Measurements from ENCODE around the gene PSMA2. TPM values are rescaled to one million over a fixed set of nuclear protein-coding genes. Genes with fewer than 3 reads are reported as not detected.

PSMA2 gene
- total and polyA plus RNA-seq, 2 experiments from 2014 or later: 65.2 to 218 TPM

DNA sequence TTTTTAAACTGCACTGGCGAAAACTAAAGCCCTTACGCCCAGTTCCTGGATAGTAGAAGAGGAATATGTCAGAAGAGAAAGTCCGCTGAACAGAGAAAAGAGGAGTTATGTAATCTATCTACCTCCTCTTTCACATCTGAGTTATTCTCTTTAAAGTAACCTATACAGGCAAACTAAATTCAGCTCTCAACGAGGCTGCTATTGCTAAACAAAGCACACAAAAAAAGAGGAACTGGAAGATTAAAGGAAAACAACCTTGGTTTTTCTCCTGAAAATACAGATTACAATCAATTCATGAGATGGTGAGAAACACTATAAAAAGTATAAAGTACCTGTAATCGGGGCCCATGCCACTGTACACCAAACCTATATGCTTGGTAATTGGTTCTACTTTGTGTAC is 5.8 kb downstream of the PSMA2 start:
- 90 to 95% methylated on average over 5 of the region's 5 CpGs for WGBS, 2 experiments (ENCODE audit: low coverage in 1 of 2, low lambda C conversion rate in 2 of 2, missing lambda C conversion rate in 2 of 2)
- in situ Hi-C loops (cut with MboI): no loop called here
- H3K27ac ChIP-seq: no peak overlapping the region
- H3F3A ChIP-seq (ENCODE audit: insufficient read depth): peaks cover 7% of the 10 kb centered on the region; the same call in 1 of the 2 replicates
- no peaks in the 10 kb centered on the region for H3K9me2 ChIP-seq (ENCODE audit: insufficient read depth)
- H3K4me1 ChIP-seq (ENCODE audit: insufficient read depth): peaks cover 21% of the 10 kb centered on the region
- H3K79me2 ChIP-seq (ENCODE audit: insufficient read depth): peaks cover 65% of the 10 kb centered on the region
- no peak overlapping the region for H2AFZ ChIP-seq
- H3K9me3 ChIP-seq (ENCODE audit: low read depth): no peaks in the 10 kb centered on the region
- no peak for DNase-seq
- H3K27me3 ChIP-seq (replicated peaks; ENCODE audit: insufficient read depth): no peaks in the 10 kb centered on the region
- H3K36me3 ChIP-seq (ENCODE audit: low read depth): peaks cover 54% of the 10 kb centered on the region
- no peak overlapping the region for H3K4me3 ChIP-seq
- TF ChIP-seq EZH2phosphoT487 (IDR thresholded peaks at IDR 0.05; ENCODE audit: insufficient read depth, low read depth) (no peak), EZH2 (IDR thresholded peaks at IDR 0.05; ENCODE audit: insufficient read depth, poor library complexity, severe bottlenecking) (no peak)
- H3K9ac ChIP-seq: no peak overlapping the region
- H4K20me1 ChIP-seq (ENCODE audit: insufficient read depth): 0 out of 2 replicates have a peak, but pooled peaks cover 6% of the 10 kb centered on the region
- H3K4me2 ChIP-seq (ENCODE audit: unreplicated experiment): no peak overlapping the region

DNA sequence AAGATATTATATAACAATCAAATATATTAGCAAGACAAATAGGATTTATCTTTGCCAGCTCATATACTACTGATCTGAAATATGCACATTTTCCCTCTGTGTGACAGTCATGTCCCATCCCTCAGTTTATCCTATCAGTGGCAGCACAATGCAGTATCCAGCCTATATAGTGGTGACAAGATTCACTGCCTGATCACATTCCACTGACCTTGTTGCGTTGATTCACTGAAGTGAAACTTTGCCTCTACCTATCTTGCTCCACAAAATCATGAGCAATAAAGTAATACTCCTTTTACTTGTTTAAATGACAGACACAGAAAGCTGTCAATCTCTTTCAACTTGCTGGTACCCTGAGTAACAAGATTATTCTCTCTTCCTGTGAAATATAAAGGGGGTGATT is 6.3 kb downstream of the PSMA2 start:
- peaks cover 59% of the 10 kb centered on the region for H3K79me2 ChIP-seq (ENCODE audit: insufficient read depth)
- no peaks in the 10 kb centered on the region for H3K27me3 ChIP-seq (replicated peaks; ENCODE audit: insufficient read depth)
- no peak overlapping the region for H3K4me3 ChIP-seq
- no peak overlapping the region for H3K27ac ChIP-seq
- H3K4me1 ChIP-seq (ENCODE audit: insufficient read depth): peaks cover 17% of the 10 kb centered on the region
- peaks cover 59% of the 10 kb centered on the region for H3K36me3 ChIP-seq (ENCODE audit: low read depth)
- WGBS, 2 experiments (ENCODE audit: low coverage in 1 of 2, low lambda C conversion rate in 2 of 2, missing lambda C conversion rate in 2 of 2): 96 to 97% methylated on average over 1 of the region's 1 CpG
- H3F3A ChIP-seq (ENCODE audit: insufficient read depth): peaks cover 2% of the 10 kb centered on the region; the same call in 1 of the 2 replicates
- DNase-seq: no peak
- no peak overlapping the region for H3K9ac ChIP-seq
- H3K9me2 ChIP-seq (ENCODE audit: insufficient read depth): no peaks in the 10 kb centered on the region
- no peaks in the 10 kb centered on the region for H3K9me3 ChIP-seq (ENCODE audit: low read depth)
- no peak overlapping the region for H2AFZ ChIP-seq
- H3K4me2 ChIP-seq (ENCODE audit: unreplicated experiment): no peak overlapping the region
- TF ChIP-seq EZH2 (IDR thresholded peaks at IDR 0.05; ENCODE audit: insufficient read depth, poor library complexity, severe bottlenecking) (no peak), EZH2phosphoT487 (IDR thresholded peaks at IDR 0.05; ENCODE audit: insufficient read depth, low read depth) (no peak)
- in situ Hi-C loops (cut with MboI): no loop called here
- 0 out of 2 replicates have a peak, but pooled peaks cover 6% of the 10 kb centered on the region for H4K20me1 ChIP-seq (ENCODE audit: insufficient read depth)

DNA sequence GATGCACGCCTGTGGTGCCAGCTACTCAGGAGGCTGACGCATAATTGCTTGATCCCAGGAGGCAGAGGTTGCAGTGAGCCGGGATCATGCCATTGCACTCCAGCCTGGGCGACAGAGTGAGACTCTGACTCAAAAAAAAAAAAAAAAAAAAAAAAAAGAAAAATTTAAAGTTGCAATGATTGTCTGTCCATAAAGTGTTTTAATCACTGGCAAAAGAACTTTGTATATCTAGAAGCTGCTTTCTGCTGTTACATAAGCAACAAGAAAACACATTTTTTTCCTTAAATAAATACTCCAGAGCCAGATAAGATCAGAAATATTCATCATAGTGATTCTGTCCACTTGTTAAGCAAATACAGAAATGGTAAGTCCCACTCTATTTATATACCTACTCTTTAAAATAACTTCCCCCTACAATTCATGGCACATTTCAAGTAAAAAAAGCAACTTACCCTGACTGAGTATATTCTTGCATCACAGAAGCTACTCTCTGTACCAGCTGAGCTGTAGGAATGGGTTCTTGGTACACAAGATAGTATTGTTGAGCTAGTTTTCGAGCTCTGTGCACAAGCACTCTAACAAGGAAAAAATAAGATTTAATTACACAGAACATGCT is 7.6 kb downstream of the PSMA2 start:
- Histone ChIP-seq H3K9me3 (ENCODE audit: low read depth) (no peaks in the 10 kb centered on the region), H4K20me1 (ENCODE audit: insufficient read depth) (0 out of 2 replicates have a peak, but pooled peaks cover 6% of the 10 kb centered on the region), H3K9ac (no peak overlapping the region), H2AFZ (no peak overlapping the region), H3K79me2 (ENCODE audit: insufficient read depth) (peaks cover 46% of the 10 kb centered on the region), H3K4me2 (ENCODE audit: unreplicated experiment) (no peak overlapping the region), H3K4me3 (no peak overlapping the region), H3K4me1 (ENCODE audit: insufficient read depth) (0 out of 2 replicates have a peak, but pooled peaks cover 4% of the 10 kb centered on the region), H3K27ac (no peak overlapping the region), H3F3A (ENCODE audit: insufficient read depth) (no peaks in the 10 kb centered on the region), H3K27me3 (replicated peaks; ENCODE audit: insufficient read depth) (no peaks in the 10 kb centered on the region), H3K36me3 (ENCODE audit: low read depth) (peaks cover 72% of the 10 kb centered on the region), H3K9me2 (ENCODE audit: insufficient read depth) (no peaks in the 10 kb centered on the region)
- no peak for DNase-seq
- in situ Hi-C loops (cut with MboI): no loop called here
- TF ChIP-seq EZH2 (IDR thresholded peaks at IDR 0.05; ENCODE audit: insufficient read depth, poor library complexity, severe bottlenecking): no peak
- TF ChIP-seq EZH2phosphoT487 (IDR thresholded peaks at IDR 0.05; ENCODE audit: insufficient read depth, low read depth): no peak
- WGBS, 2 experiments (ENCODE audit: low coverage in 1 of 2, low lambda C conversion rate in 2 of 2, missing lambda C conversion rate in 2 of 2): 96 to 99% methylated on average over 5 of the region's 5 CpGs

DNA sequence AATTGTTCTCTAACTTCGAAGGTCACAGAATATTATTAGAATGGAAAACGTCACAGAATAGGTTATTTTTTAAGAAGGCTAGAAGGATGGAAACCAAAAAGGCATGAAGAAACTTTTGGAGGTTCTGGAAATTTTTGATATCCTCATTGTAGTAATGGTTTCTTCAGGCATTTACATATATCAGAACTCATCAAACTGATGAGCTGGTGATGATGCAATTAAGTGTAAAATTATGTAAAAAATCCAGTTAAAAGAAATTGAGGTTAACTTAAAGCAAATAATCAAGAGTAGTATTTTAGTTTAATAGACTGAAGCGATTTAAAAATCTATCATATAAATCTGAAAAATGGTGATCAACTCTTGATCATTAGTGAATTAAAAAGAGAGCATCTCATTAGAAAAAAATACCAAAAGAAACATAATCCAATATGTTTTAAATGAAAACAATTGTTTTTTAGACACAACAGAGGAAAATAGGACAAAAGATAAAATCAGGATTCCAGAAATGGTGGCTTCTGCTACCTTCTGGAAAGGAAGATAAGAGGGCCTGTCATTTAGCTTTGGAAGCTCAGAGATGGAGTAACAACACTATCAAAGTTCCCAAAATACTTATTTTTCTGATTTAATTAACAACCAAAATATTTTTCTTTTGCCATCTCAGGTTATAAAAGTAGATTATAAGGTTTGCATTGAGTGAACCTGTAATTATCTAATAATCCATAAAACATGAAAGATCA is 9.8 kb downstream of the PSMA2 start:
- no peaks in the 10 kb centered on the region for H4K20me1 ChIP-seq (ENCODE audit: insufficient read depth)
- WGBS, 2 experiments (ENCODE audit: low coverage in 1 of 2, low lambda C conversion rate in 2 of 2, missing lambda C conversion rate in 2 of 2): 95 to 97% methylated on average over 3 of the region's 3 CpGs
- H3K79me2 ChIP-seq (ENCODE audit: insufficient read depth): peaks cover 25% of the 10 kb centered on the region
- H3K4me2 ChIP-seq (ENCODE audit: unreplicated experiment): no peak overlapping the region
- DNase-seq: no peak
- H3K27me3 ChIP-seq (replicated peaks; ENCODE audit: insufficient read depth): no peaks in the 10 kb centered on the region
- TF ChIP-seq EZH2 (IDR thresholded peaks at IDR 0.05; ENCODE audit: insufficient read depth, poor library complexity, severe bottlenecking) (no peak), EZH2phosphoT487 (IDR thresholded peaks at IDR 0.05; ENCODE audit: insufficient read depth, low read depth) (no peak)
- no peaks in the 10 kb centered on the region for H3K4me1 ChIP-seq (ENCODE audit: insufficient read depth)
- in situ Hi-C loops (cut with MboI): no loop called here
- H3K9ac ChIP-seq: no peak overlapping the region
- H3K9me2 ChIP-seq (ENCODE audit: insufficient read depth): no peaks in the 10 kb centered on the region
- no peaks in the 10 kb centered on the region for H3K9me3 ChIP-seq (ENCODE audit: low read depth)
- H3K27ac ChIP-seq: no peak overlapping the region
- no peak overlapping the region for H2AFZ ChIP-seq
- peaks cover 1% of the 10 kb centered on the region for H3F3A ChIP-seq (ENCODE audit: insufficient read depth)
- no peak overlapping the region for H3K4me3 ChIP-seq
- peaks cover 76% of the 10 kb centered on the region for H3K36me3 ChIP-seq (ENCODE audit: low read depth)
